Measurements from ENCODE around the gene UTS2B. TPM values are rescaled to one million over a fixed set of nuclear protein-coding genes. Genes with fewer than 3 reads are reported as not detected.

Gene UTS2B
- total and polyA plus RNA-seq, 9 donors = 0.60 to 1.0 (median 0.92) TPM

DNA sequence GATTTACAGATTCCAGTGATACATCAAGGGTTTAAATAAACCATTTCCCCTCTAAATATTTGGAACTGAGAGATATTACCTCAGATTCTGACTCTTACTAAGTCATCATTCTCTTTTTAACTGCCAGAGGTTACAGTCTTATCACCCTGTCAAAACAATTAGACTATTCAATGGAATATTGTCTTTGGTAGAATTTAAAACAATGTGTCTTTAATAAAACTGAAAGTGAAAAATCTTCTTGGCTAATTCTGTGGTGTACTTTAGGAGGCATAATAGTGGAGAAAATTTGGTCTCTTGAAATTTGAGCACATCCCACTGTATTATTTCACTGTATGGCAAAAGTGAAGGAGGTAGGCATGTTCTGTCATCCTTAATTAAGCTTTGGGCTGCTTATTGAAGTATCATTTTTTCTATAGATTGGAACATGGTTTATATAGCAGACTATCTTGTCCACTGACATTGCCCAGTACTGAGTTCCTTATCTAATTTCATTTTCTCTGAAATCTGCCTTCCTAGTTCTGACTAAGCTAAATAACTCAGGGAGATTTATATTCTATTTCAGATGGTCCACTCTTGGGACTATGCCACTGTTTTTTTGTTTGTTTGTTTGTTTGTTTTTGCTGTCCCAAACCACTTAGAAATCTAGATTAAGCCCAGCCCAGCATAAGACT lies 48.0 kb upstream of the UTS2B start:
- Histone ChIP-seq H3K36me3 (no peaks in the 10 kb centered on the region), H3K4me1 (ENCODE audit: insufficient read depth) (peaks cover 7% of the 10 kb centered on the region), H3K27ac (no peak overlapping the region), H3K27me3 (no peaks in the 10 kb centered on the region), H3K4me3 (no peak overlapping the region), H3K9me3 (no peaks in the 10 kb centered on the region)
- TF ChIP-seq, protein P1, sequence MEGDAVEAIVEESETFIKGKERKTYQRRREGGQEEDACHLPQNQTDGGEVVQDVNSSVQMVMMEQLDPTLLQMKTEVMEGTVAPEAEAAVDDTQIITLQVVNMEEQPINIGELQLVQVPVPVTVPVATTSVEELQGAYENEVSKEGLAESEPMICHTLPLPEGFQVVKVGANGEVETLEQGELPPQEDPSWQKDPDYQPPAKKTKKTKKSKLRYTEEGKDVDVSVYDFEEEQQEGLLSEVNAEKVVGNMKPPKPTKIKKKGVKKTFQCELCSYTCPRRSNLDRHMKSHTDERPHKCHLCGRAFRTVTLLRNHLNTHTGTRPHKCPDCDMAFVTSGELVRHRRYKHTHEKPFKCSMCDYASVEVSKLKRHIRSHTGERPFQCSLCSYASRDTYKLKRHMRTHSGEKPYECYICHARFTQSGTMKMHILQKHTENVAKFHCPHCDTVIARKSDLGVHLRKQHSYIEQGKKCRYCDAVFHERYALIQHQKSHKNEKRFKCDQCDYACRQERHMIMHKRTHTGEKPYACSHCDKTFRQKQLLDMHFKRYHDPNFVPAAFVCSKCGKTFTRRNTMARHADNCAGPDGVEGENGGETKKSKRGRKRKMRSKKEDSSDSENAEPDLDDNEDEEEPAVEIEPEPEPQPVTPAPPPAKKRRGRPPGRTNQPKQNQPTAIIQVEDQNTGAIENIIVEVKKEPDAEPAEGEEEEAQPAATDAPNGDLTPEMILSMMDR (IDR thresholded peaks at IDR 0.05) = no peak
- TF ChIP-seq POLR2A (IDR thresholded peaks at IDR 0.05) = no peak
- intact Hi-C loops (cut with DNase I) = no loop called here
- DNase-seq = no peak

DNA sequence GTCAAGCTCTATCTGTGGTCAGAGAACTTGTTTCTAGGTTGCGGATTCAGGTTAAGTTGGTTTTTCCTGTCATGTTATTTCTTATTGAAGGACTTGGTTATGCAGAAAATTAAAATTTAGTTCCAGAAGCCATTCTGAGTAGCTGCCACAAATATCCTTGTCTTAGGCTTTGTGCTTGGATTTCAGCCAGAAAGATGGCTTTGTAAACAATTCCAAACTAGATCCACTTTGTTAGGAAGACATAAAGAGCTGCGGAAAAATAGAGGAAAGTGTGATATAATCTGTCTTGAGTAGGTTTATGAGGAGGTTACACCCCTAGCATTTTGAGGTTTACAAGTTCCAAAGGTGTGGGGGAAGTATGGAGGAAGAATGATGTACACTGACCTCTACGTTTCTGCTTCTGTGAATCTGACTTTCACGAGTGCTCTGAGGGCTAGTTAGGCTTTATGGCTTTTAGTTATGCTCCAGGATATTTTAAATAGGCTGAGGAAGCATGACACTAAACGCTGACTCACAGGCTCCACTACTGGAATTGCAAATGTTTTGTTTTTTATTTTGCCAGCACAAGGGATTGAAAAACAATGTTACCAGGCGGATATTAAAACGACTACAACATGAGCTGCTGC lies 46.3 kb upstream of the UTS2B start:
- Histone ChIP-seq H3K36me3 (no peaks in the 10 kb centered on the region), H3K4me1 (ENCODE audit: insufficient read depth) (peaks cover 5% of the 10 kb centered on the region), H3K27me3 (no peaks in the 10 kb centered on the region), H3K4me3 (no peak overlapping the region), H3K27ac (peak overlapping the region in 1 of 2 donors; percentile 45), H3K9me3 (no peaks in the 10 kb centered on the region)
- intact Hi-C loops (cut with DNase I) = no loop called here
- no peak for TF ChIP-seq POLR2A (IDR thresholded peaks at IDR 0.05)
- no peak for TF ChIP-seq EP300 (IDR thresholded peaks at IDR 0.05)
- TF ChIP-seq, protein P1 (IDR thresholded peaks at IDR 0.05) = no peak
- DNase-seq = peak in 1 of 5 donors; percentile 23
- 21 to 26% (median 24%) methylated on average over 7 of the region's 7 CpGs for WGBS, 3 donors

DNA sequence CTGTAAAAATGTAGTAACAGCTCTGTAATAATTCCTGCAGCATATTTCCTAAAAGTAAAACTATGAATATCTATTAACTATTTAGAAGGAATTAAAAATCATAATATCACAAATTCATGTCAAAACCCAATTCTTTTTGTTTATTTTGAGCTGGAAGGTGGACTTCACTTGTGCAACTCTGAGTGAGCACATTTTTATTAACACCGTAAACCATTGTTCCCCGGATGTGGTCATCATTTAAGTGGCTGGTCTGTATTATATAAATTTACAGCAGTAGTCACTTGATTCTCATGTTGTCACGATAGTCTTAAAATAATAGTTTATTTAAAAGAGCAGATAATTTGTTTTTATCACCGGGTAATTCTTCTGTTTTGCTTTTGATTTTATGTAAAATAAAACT lies 43.0 kb upstream of the UTS2B start:
- peaks cover 3% of the 10 kb centered on the region for H3K4me1 ChIP-seq (ENCODE audit: insufficient read depth)
- H3K9me3 ChIP-seq = no peaks in the 10 kb centered on the region
- no peak for DNase-seq
- no peaks in the 10 kb centered on the region for H3K36me3 ChIP-seq
- no peak for TF ChIP-seq EP300 (IDR thresholded peaks at IDR 0.05)
- TF ChIP-seq, protein P1 (IDR thresholded peaks at IDR 0.05) = no peak
- no peak for TF ChIP-seq POLR2A (IDR thresholded peaks at IDR 0.05)
- 39 to 74% (median 50%) methylated on average over 4 of the region's 4 CpGs for WGBS, 3 donors
- H3K4me3 ChIP-seq = no peak overlapping the region
- no peak overlapping the region for H3K27ac ChIP-seq
- intact Hi-C loops (cut with DNase I) = no loop called here
- no peaks in the 10 kb centered on the region for H3K27me3 ChIP-seq

DNA sequence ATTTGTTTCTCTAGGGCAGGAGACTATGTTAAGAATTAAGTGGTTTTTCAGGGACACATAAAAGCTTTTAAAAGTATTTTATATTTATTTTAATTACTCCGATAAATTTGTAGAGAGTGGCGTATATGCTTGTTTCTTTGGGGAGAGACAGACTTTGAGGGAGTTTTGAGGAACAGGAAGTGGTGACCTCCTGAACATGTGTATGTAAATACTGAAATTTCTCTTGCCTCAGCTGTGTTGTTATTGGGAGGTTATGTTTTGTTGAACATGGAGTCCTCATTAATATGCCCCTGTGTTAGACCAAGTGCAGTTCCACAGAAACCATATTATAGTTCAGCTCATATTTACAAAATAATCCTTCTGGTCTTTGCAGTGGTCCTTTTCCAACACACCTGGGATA lies 41.8 kb upstream of the UTS2B start:
- DNase-seq = no peak
- Histone ChIP-seq H3K4me1 (ENCODE audit: insufficient read depth) (peaks cover 3% of the 10 kb centered on the region), H3K36me3 (no peaks in the 10 kb centered on the region), H3K4me3 (no peak overlapping the region), H3K27ac (no peak overlapping the region), H3K9me3 (no peaks in the 10 kb centered on the region), H3K27me3 (no peaks in the 10 kb centered on the region)
- TF ChIP-seq POLR2A (IDR thresholded peaks at IDR 0.05) (no peak), EP300 (IDR thresholded peaks at IDR 0.05) (no peak)
- TF ChIP-seq, protein P1 (IDR thresholded peaks at IDR 0.05) = no peak
- intact Hi-C loops (cut with DNase I) = no loop called here
- WGBS, 3 donors = 47 to 72% (median 61%) methylated on average over 2 of the region's 2 CpGs

All from ovary (tissue), 9 donors.